B cell (primary cell): ENCODE results near the gene IFT27.

Experiments
- EZH2 ChIP-seq: IDR thresholded peaks from 2 replicates; pipeline ENCODE4 v1.6.1; 2012; ENCODE audit warnings: borderline replicate concordance, low read depth, mild to moderate bottlenecking, moderate library complexity, low read length; ENCODE audit not compliant: insufficient read depth, poor library complexity, severe bottlenecking
- TF ChIP-seq, protein P1 (sequence below): fragments of 200-600 bp; IDR thresholded peaks from one replicate; pipeline ENCODE4 v1.8.0; 2022; ENCODE audit warnings: antibody characterized with exemption, mild to moderate bottlenecking

DNA sequence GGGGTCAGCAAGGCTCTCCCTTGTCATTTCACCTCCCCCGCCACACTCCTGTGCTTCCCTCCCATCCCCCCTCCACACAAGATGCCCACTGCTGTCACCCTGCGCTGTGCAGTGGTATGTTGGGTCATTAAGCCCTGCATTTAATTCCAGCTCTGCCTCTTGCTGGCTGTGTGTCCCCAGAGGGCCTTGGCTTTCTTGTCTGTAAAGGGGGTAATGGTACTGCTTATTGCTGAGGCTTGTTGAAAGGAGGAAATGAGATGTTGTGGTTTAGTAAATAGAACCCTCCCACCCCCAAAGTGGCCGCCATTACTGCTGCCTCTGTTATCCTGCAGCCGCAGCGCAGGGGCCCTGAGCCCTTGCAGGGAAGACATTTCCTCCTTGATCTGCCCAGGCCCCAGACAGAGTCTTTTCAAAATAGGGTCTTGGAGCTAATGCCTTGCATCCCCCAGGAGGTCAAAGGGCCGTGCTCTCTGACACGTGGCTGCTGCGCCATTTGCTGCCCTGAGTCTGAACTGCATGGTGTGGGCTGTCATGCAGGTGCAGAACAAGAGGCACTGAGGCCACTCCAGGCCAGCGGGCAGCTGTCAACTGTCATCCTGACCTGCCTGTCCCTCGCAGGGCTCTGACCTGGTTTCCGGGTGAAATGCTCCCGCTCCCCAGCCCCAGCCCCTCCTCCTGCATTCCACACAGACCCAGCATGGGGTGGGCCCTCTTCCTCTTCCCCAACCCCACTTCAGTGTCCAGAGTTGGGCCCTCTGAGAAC lies 22.2 kb upstream of the IFT27 start:
- no peak for TF ChIP-seq EZH2
- TF ChIP-seq, protein P1, sequence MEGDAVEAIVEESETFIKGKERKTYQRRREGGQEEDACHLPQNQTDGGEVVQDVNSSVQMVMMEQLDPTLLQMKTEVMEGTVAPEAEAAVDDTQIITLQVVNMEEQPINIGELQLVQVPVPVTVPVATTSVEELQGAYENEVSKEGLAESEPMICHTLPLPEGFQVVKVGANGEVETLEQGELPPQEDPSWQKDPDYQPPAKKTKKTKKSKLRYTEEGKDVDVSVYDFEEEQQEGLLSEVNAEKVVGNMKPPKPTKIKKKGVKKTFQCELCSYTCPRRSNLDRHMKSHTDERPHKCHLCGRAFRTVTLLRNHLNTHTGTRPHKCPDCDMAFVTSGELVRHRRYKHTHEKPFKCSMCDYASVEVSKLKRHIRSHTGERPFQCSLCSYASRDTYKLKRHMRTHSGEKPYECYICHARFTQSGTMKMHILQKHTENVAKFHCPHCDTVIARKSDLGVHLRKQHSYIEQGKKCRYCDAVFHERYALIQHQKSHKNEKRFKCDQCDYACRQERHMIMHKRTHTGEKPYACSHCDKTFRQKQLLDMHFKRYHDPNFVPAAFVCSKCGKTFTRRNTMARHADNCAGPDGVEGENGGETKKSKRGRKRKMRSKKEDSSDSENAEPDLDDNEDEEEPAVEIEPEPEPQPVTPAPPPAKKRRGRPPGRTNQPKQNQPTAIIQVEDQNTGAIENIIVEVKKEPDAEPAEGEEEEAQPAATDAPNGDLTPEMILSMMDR: no peak
